8988T (cell line): ENCODE measurements around the gene CCNQ.
"Not testable (repeated sequence)": the region's sequence is repeated elsewhere in the genome, so short reads cannot be mapped to it uniquely, and the experiment has no call there.

ENCODE experiments used
- DNase-seq: peaks from one replicate; pipeline ENCODE4 v3.0.0; 2011

CCNQ gene

GRCh38 chrX:153622661-153623309 is 23.8 kb upstream of the CCNQ start:
- DNase-seq: no peak

DNA sequence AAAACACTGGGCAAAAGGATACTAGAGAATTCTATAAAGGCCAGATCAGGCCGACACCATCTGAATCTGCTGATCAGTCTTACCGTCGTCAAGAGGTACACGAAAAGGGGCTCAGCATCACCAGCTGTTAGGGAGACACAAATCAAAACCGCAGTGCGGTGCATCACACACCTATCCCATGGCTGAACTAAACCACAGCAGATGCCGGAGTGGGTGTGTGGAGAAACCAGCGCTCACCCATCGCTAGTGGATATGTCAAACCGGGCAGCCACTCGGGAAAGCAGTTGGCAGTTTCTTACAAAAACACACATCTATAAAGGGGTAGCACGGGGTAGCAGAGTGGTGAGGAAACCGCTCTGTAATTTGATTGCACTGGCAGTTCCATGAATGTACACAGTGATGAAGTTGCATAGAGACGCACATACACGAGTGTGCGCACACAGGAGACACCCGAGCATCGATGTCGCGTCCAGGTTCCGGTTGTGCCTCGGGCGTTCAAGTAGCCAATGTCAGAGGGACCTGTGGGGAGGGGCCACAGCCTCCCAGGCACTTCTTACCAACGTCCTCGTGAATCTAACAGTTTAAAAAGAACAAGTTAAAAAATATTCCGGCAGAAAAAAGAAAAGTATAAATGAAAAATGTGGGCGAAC is 23.1 kb upstream of the CCNQ start:
- DNase-seq: no peak

- DNase-seq: no peak
Observed at GRCh38 chrX:153620576-153620975, 21.6 kb upstream of the CCNQ start.

GRCh38 chrX:153614818-153615217 is 15.9 kb upstream of the CCNQ start:
- DNase-seq: no peak

DNA sequence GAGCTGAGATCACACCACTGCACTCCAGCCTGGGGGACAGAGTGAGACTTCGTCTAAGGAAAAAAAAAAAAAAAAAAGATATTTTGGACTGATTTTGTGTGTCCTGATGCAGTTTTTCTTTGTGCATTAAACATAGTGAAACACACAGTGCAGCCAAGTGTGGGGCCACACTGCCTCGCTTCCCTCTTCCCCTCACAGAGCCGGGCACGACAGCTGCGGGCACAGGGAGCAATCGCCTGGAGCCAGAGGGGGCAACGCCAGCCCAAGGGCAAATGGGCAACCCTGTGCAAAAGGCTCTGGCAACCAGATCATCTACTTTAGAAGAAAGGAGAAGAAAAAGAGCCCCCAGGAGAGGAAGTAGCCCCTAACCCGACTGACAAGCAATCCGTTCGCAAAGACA is 13.5 kb upstream of the CCNQ start:
- DNase-seq: no peak

- no peak for DNase-seq
Observed at GRCh38 chrX:153611298-153612095, 12.6 kb upstream of the CCNQ start.

- DNase-seq: no peak
Observed at GRCh38 chrX:153610836-153611213, 11.9 kb upstream of the CCNQ start.

- DNase-seq: peak; percentile 59
Observed at GRCh38 chrX:153609917-153610835, 11.2 kb upstream of the CCNQ start.

GRCh38 chrX:153608806-153609205 is 9.9 kb upstream of the CCNQ start:
- no peak for DNase-seq

DNA sequence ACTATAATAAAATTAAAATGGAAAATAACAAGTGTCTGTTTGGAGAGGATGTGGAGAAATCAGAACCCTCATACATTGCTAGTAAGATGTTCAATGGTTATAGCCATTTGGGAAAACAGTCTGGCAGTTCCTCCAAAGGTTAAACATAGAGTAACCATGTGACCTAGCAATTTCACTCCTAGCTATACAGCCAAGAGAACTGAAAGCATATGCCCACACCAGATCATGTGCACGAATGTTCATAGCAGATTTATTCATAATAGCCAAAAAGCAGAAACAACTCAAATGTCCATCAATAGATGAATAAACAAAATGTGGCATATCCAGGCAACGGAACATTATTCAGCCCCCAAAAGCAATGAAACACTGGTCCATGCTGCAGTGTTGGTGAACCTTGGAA is 9.4 kb upstream of the CCNQ start:
- no peak for DNase-seq

- DNase-seq: no peak
Observed at GRCh38 chrX:153606503-153606902, 7.6 kb upstream of the CCNQ start.

DNA sequence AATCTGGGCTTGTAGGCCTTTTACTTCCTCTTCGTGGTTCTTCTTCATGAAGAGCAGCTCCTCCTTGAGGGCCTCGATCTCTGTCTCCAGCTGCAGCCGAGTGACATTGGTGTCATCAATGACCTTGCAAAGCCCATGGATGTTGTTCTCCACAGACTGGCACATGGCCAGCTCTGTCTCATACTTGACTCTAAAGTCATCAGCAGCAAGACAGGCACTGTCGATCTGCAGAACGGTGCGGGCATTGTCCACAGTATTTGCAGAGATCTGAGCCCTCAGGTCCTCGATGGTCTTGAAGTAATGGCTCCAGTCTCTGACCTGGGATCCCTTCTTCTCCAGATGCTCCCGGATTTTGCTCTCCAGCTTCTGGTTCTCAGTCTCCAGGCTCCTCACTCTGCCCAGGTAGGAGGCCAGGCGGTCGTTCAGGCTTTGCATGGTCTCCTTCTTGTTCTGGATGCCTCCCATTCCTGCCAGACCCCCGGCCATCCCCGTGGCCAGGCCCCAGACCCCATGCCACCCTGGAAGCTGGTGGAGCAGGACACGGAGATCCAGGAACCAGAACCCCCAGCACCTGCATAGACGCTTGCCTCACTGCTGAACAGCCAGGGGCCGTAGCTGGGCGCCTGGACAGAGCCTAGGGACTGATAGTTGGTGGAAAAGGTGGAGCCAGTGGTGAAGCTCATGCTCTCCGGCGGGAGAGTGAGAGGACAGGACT is 5.9 kb upstream of the CCNQ start:
- DNase-seq: not testable (repeated sequence)

DNA sequence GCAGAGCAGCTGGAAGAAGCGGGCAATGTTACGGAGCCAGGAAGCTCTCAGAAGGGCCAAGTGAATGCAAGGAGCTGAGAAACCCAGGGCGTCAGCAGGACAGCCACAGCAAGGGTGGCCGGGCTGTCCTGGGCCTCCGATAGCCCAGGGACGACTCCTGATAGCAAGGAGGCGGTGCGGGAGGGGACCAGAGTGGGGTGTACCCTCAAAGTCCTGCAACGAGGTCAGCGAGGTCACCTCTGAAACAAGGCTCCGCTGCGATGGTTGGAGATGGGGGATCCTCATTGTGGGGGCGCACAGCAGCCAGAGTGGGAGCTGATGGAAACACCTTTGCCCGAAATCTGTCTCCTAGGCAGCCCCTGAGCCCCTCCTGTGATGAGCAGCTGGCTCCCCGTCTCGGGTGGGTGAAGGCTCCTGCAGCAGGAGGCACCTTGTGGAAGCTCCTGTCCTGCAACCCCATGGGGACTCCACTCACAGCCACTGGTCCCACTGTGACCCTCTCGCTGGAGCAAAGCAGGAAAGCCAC is 4.3 kb upstream of the CCNQ start:
- no peak for DNase-seq

GRCh38 chrX:153602601-153603000 is 3.7 kb upstream of the CCNQ start:
- no peak for DNase-seq

- DNase-seq: no peak
Observed at GRCh38 chrX:153601511-153602110, 2.7 kb upstream of the CCNQ start.

DNA sequence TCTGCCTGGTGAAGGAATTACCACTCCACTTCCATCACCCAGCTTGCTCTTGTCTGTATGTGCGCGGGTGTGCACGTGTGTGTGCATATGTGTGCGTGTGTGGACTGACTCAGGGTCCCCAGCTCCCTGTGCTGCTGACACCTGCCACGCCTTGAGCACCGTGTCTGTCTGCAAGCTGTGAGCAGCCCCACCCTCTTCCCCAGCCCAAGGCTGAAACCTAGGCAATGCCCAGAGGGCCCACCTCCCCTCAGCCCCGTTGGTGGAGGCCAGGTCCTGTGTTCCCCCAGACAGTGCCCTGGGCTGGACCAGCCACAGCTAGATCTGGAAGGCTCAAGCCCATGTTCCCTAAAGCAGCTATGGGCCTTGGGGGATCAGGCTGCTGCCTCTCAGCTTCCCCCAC is 2.0 kb upstream of the CCNQ start:
- no peak for DNase-seq

DNA sequence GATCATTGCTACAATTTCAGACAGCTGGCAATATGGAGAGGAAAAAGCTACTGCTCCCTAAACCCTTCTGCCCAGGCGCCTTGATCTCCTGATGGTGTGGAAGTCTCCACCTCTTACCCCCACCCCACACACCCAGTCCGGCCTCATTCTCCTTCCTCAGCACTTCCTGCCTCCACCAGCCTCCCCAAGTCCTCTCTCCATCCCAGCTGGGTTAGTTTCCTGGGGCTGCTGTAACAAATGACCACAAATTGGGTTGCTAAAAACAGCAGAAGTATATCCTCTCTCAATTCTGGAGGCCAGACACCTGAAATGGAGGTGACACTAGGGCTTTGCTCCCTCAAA is 1.1 kb upstream of the CCNQ start:
- no peak for DNase-seq

DNA sequence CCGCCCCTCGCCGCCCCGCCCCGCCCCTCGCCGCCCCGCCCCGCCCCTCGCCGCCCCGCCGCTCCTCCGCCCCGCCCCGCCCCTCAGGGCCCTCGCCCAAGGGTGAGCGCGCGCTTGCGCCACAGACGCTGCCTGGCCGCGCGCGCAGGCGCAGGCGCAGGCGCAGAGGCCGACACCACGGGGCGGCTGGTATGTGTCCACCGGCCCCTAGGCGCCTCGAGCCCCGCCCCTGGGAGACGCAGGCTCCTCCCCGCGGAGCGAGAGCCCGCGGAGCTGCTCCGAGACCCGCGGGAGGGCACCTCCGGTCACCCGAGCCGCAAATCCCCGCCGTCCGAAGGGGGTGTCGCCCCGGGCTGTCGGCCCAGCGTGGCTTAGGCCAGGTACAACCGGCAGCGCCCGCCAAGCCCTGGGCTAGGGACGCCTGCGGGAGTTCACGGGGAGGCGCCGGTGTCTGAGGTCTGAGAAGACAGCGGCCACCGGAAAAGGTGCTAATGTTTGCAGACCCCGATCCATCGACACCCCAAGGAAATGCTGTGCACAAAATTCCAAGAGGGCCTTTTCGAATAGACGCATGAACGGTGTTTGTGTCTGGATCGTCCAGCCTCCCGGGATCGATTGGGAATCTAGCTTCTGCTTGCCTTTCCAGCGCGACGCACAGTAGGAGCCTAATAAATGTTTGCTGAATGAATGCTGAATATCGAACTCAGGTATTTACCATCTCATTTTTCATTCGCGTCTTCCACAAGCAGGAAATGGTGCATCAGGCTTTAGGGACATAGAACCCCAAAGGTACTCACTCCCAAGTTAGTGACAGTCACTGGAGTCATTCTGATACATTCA is 473 bp upstream of the CCNQ start:
- peak; percentile 70 for DNase-seq

GRCh38 chrX:153596981-153597750 is 1.8 kb downstream of the CCNQ start:
- no peak for DNase-seq
